ENCODE data around the gene DPH6.

Gene DPH6

GRCh38 chr15:35323141-35323540, 222.8 kb downstream of the DPH6 start:
- no peak for DNase-seq

- DNase-seq = no peak
Measured at GRCh38 chr15:35321926-35322325, 224.0 kb downstream of the DPH6 start.

- no peak for DNase-seq
Measured at GRCh38 chr15:35320911-35321310, 225.1 kb downstream of the DPH6 start.
